HCT116 (cell line): ENCODE measurements around the gene DOCK9.

Experiments used
- CBX3 ChIP-seq: IDR thresholded peaks from 2 replicates; pipeline ENCODE4 v1.6.1; 2012; ENCODE audit warnings: low read depth
- CTCF ChIP-seq, 3 experiments: fragments of 200-600 bp in 1 of 3; sonication (generic) in 1 of 3; IDR thresholded peaks in 2 of 3; conservative IDR thresholded peaks in 1 of 3; 2 replicates each; pipeline ENCODE4 v1.5.1; 2012 to 2017; ENCODE audit warnings: low read depth in 2 of 3, low read length in 2 of 3, antibody characterized with exemption in 1 of 3, borderline replicate concordance in 1 of 3, control low read depth in 1 of 3, mild to moderate bottlenecking in 1 of 3, mixed read lengths in 1 of 3, mixed run types in 1 of 3, moderate library complexity in 1 of 3; ENCODE audit not compliant: insufficient read depth in 1 of 3
- EZH2 ChIP-seq: fragments of 200-600 bp; sonication (generic); IDR thresholded peaks from 2 replicates; pipeline ENCODE4 v1.6.1; 2017; ENCODE audit warnings: antibody characterized with exemption, mixed run types
- FOSL1 ChIP-seq: IDR thresholded peaks from 2 replicates; pipeline ENCODE4 v1.6.1; 2012; ENCODE audit warnings: low read depth
- JUND ChIP-seq: IDR thresholded peaks from 2 replicates; pipeline ENCODE4 v1.6.1; 2012
- MAX ChIP-seq: IDR thresholded peaks from 2 replicates; pipeline ENCODE4 v1.6.1; 2012
- POLR2A ChIP-seq: IDR thresholded peaks from 2 replicates; pipeline ENCODE4 v1.7.0; 2011; ENCODE audit warnings: borderline replicate concordance; ENCODE audit not compliant: insufficient read depth, insufficient read length; ENCODE audit errors: extremely low read depth
- POLR2AphosphoS5 ChIP-seq: IDR thresholded peaks from 2 replicates; pipeline ENCODE4 v1.6.1; 2011; ENCODE audit warnings: mild to moderate bottlenecking, low read depth, low read length, moderate library complexity
- RAD21 ChIP-seq: IDR thresholded peaks from 2 replicates; pipeline ENCODE4 v1.6.1; 2012; ENCODE audit warnings: low read depth, mild to moderate bottlenecking
- REST ChIP-seq: IDR thresholded peaks from 2 replicates; pipeline ENCODE4 v1.6.1; 2012; ENCODE audit warnings: low read depth
- SP1 ChIP-seq: IDR thresholded peaks from 2 replicates; pipeline ENCODE4 v1.6.1; 2012; ENCODE audit warnings: low read depth
- YY1 ChIP-seq: IDR thresholded peaks from 2 replicates; pipeline ENCODE4 v1.6.1; 2011; ENCODE audit warnings: low read length, low read depth, moderate library complexity, mild to moderate bottlenecking; ENCODE audit not compliant: insufficient replicate concordance; ENCODE audit errors: extremely low read depth
- ZFX ChIP-seq: fragments of 450-650 bp; IDR thresholded peaks from 2 replicates; pipeline ENCODE4 v1.6.1; 2017

- TF ChIP-seq POLR2A (no peak), CTCF (IDR thresholded peaks at IDR 0.05 in 2 of 3, conservative IDR thresholded peaks at IDR 0.05 in 1 of 3; ENCODE audit: borderline replicate concordance in 1 of 3, insufficient read depth in 1 of 3, low read depth in 2 of 3, low read length in 2 of 3) (no peak), POLR2AphosphoS5 (no peak), EZH2 (no peak), REST (no peak), MAX (no peak), YY1 (no peak), RAD21 (no peak), SP1 (no peak), CBX3 (no peak), ZFX (no peak), JUND (no peak), FOSL1 (no peak)
Observed at GRCh38 chr13:98820300-98820699, 157.6 kb downstream of the DOCK9 start.
